GM19193 (cell line): ENCODE data around the gene RPS4Y2.

Experiments used
- POLR2A ChIP-seq: IDR thresholded peaks from 4 replicates; pipeline ENCODE4 v1.6.1; 2011; ENCODE audit not compliant: insufficient read depth, insufficient read length; ENCODE audit errors: extremely low read depth

Gene RPS4Y2

GRCh38 chrY:20755808-20756207 is at the start of gene RPS4Y2:
TSS of gene RPS4Y2 (plus strand) at chrY:20756108. CDS start at chrY:20756164, 56 bp downstream.
- TF ChIP-seq POLR2A = no peak

GRCh38 chrY:20714391-20714790 is 41.5 kb upstream of the RPS4Y2 start:
- no peak for TF ChIP-seq POLR2A

- TF ChIP-seq POLR2A = no peak
These were observed 29.6 kb upstream of the RPS4Y2 start for GRCh38 chrY:20726184-20726907.

DNA sequence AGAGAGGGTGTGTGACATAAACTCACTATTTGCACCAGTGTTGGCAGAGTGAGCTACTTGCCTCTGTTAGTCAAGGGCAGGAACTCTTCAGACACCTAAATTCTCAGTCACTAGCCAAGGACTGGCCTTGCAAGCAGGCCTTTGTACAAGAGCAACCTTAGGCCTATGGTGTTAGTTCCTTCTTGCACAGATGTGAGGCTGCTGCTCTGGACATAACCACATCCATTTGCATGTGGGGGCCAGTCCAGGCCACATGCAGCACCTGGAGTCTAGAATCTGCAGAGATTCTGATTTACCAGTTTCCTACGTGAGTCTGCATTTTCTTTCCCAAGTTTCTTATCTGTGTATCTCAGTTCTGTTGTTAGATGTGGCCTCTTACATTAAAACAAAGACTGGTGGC is 20.7 kb upstream of the RPS4Y2 start:
- TF ChIP-seq POLR2A = no peak

DNA sequence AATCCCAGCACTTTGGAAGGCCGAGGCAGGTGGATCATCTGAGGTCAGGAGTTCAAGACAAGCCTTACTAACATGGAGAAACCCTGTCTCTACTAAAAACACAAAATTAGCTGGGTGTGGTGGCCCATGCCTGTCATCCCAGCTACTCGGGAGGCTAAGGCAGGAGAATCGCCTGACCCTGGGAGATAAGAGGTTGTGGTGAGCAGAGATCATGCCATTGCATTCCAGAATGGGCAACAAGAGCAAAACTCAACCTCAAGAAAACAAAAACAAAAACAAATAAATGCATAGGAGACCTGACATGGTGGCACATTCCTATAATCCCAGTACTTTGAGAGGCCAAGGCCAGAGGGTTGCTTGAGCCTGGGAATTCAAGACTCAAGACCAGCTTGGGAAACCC is 16.1 kb upstream of the RPS4Y2 start:
- TF ChIP-seq POLR2A = no peak

DNA sequence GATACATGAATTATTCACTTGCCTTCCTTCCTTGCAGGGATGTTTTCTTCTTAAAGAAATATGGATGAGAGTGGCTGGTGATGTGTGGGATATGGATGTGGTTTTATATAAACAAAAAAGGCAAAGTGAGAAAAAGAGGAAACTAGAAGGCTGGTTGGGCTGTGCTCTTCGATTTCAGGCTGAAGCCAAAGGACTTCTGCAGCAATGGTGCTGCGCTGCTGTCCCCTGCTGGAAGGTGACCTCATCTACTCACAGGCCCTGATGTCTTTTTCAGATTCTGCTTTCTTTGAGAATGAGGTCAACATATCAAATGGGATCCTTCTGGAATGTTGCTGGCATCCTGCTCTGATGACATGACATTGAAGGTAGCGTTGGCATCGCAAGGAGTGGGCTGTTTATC is 15.3 kb upstream of the RPS4Y2 start:
- no peak for TF ChIP-seq POLR2A

DNA sequence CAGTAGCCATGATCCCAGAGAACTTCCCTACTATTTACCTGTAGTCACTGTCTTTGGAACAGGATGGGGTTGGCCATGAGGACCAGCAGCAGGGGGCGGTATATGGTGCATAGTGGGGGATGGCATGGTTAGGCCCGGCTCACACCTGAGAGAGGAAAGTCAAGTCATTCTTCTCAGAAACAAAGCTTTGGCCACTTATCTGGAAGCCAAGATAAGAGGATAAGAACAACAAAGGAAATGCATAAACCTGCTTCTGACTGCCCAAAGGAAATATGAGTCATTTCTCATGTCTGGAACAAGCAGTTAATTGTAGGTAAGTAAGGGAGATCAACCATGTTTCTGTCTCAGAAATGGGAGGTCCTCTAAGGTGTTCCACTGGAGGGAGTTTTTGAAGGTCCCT is 10.8 kb upstream of the RPS4Y2 start:
- TF ChIP-seq POLR2A = no peak

DNA sequence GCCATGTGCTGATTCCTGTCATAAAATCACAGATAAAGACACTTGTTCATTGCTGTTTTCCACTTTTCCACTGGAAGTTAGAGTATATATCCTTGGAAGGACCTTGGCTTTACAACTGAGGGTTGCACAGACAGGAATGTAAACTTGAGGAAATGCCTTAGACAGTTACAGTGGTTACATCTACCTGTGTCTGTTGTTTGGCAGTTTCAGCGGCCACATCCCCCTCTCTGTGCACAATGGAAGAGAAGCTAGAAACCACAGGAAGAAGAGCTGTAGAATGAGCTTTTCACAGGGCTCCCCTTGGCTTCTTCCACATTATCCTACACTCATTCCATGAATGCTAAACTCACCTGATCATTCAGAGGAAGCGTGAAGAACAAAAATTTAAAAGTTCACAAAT is 9.0 kb upstream of the RPS4Y2 start:
- TF ChIP-seq POLR2A = no peak

GRCh38 chrY:20763869-20764268 is 8.0 kb downstream of the RPS4Y2 start:
- no peak for TF ChIP-seq POLR2A

GRCh38 chrY:20765117-20765516 is 9.2 kb downstream of the RPS4Y2 start:
- no peak for TF ChIP-seq POLR2A

GRCh38 chrY:20770755-20771154 is 14.8 kb downstream of the RPS4Y2 start:
- no peak for TF ChIP-seq POLR2A

DNA sequence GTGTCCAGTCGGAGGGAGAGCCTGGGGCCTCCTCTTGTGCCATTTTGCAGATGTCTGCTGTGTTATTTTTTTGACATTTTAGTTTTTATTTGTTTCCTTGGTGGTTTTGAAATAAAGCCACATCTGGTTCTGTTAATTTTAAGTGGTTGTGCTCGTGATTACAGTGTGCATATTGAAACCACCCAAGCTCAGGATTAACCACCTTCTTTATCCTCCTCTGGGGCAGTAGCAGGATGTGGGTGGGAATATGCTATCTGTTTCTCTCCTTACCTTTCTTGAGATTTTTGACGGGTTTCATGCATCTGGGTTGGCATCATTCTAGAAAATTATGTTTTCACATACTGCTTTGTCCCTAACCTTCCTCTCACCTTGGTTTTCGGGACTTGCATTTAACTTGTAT is 20.2 kb downstream of the RPS4Y2 start:
- TF ChIP-seq POLR2A = no peak

DNA sequence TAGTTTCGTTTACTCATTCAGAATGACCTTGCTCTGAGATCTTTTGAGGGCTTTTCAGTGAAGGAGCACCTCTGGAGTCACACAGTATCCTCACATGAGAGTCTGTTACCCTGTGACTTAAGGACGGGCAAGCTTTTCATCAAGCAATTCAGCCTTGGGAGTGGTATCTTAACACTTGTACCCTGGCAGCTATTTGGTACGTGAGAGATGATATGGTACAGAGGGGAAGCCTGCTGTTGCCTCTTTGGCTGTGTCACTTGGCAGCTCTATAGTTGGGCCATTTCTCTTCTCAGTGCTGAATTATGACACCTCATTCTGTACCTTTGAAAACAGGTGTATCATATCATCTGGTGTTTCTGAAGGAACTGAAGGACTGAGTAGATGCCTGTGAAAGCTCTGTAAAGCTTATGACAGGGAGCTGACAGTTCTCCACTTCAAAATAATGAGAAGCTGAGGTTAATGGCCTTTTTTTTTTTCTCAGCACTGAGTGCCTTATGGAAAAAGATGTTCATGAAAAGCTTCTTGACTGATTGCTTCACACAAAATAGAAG is 24.3 kb downstream of the RPS4Y2 start:
- no peak for TF ChIP-seq POLR2A

- no peak for TF ChIP-seq POLR2A
These were observed 24.9 kb downstream of the RPS4Y2 start for GRCh38 chrY:20780776-20781175.

- no peak for TF ChIP-seq POLR2A
These were observed 25.5 kb downstream of the RPS4Y2 start for GRCh38 chrY:20781408-20781807.

GRCh38 chrY:20784965-20785364 is 29.1 kb downstream of the RPS4Y2 start:
- no peak for TF ChIP-seq POLR2A
